DND-41 (cell line): ENCODE measurements around the gene PEMT.

Experiments used
- EZH2 ChIP-seq: IDR thresholded peaks from 3 replicates; pipeline ENCODE4 v1.6.1; 2012; ENCODE audit warnings: borderline replicate concordance, low read depth, mild to moderate bottlenecking, moderate library complexity, low read length, inconsistent platforms; ENCODE audit not compliant: severe bottlenecking
- TF ChIP-seq, protein P1 (sequence below): IDR thresholded peaks from 2 replicates; pipeline ENCODE4 v1.5.1; 2012; ENCODE audit warnings: borderline replicate concordance, low read length, moderate library complexity, mild to moderate bottlenecking; ENCODE audit not compliant: poor library complexity, severe bottlenecking; ENCODE audit errors: extremely low read depth

DNA sequence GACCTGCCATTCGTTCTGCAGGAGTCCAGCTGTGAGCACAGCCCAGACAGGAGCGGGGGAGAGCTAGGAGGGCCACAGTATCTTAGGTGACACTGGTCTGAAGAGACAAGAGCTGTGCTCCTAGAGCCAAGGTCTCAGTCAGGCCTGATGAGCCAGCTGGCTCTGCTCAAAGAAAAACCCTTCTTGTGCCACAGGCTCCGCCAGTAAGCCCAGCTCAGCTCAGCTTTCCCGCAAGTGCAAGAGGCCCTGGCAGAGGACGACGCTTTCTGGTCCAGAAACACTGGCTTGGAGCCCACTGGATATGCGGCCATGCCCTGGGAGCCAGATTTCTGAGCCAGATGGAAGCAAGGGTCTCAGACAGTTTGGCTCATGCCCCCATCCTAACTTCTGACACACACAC is 23.9 kb downstream of the PEMT start:
- TF ChIP-seq, protein P1, sequence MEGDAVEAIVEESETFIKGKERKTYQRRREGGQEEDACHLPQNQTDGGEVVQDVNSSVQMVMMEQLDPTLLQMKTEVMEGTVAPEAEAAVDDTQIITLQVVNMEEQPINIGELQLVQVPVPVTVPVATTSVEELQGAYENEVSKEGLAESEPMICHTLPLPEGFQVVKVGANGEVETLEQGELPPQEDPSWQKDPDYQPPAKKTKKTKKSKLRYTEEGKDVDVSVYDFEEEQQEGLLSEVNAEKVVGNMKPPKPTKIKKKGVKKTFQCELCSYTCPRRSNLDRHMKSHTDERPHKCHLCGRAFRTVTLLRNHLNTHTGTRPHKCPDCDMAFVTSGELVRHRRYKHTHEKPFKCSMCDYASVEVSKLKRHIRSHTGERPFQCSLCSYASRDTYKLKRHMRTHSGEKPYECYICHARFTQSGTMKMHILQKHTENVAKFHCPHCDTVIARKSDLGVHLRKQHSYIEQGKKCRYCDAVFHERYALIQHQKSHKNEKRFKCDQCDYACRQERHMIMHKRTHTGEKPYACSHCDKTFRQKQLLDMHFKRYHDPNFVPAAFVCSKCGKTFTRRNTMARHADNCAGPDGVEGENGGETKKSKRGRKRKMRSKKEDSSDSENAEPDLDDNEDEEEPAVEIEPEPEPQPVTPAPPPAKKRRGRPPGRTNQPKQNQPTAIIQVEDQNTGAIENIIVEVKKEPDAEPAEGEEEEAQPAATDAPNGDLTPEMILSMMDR = no peak
- no peak for TF ChIP-seq EZH2
